ENCODE results near the gene SYCP3.

Gene SYCP3

DNA sequence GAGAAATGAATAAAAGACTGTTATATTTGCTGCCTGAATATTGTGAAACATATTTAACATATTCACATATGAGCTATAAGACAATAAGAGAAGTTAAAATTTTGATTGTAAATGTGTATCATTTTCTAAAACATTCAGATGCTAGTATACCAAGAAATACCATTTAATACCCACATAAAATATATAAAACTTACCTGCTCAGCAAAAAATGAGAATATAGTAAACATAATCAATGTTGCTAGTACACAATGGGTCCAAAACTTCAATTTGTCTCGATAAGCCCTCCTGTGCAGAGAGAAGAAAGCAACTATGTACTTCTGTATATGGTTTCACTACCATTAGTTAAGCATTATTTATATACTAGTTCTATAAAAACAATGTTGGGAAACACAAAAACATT is 9.6 kb upstream of the SYCP3 start:
- TF ChIP-seq, protein P1, sequence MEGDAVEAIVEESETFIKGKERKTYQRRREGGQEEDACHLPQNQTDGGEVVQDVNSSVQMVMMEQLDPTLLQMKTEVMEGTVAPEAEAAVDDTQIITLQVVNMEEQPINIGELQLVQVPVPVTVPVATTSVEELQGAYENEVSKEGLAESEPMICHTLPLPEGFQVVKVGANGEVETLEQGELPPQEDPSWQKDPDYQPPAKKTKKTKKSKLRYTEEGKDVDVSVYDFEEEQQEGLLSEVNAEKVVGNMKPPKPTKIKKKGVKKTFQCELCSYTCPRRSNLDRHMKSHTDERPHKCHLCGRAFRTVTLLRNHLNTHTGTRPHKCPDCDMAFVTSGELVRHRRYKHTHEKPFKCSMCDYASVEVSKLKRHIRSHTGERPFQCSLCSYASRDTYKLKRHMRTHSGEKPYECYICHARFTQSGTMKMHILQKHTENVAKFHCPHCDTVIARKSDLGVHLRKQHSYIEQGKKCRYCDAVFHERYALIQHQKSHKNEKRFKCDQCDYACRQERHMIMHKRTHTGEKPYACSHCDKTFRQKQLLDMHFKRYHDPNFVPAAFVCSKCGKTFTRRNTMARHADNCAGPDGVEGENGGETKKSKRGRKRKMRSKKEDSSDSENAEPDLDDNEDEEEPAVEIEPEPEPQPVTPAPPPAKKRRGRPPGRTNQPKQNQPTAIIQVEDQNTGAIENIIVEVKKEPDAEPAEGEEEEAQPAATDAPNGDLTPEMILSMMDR (conservative IDR thresholded peaks at IDR 0.05; ENCODE audit: control insufficient read depth, insufficient read depth, low read depth, low read length): no peak
- no peak overlapping the region for H3K4me3 ChIP-seq (ENCODE audit: control insufficient read depth, low read depth, low read length)

DNA sequence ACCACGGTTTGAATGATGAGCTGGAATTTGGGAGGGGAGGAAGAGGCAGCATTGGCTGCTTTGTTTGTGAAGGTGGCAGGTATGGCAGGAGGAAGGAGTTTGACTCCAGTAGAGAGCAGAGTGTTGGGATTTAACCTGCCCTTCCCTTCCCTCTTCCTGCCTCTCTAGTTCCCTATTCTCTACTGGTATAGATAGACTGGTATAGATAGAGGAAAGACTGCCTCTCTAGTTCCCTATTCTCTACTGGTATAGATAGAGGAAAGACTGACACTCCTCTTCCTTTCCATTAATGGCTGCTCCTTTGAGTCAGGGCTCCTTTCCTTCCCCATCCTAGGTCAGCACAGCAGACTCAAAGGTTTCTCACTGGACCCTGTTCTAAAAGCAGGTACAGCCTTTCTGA is 8.4 kb upstream of the SYCP3 start:
- DNase-seq (ENCODE audit: low read depth): no peak
- H3K4me3 ChIP-seq (ENCODE audit: control insufficient read depth, low read depth, low read length): no peak overlapping the region
- TF ChIP-seq, protein P1 (conservative IDR thresholded peaks at IDR 0.05; ENCODE audit: control insufficient read depth, insufficient read depth, low read depth, low read length): no peak

More for the DNA sequence above, 9.6 kb upstream of the SYCP3 start:
- DNase-seq (ENCODE audit: low read depth): no peak

DNA sequence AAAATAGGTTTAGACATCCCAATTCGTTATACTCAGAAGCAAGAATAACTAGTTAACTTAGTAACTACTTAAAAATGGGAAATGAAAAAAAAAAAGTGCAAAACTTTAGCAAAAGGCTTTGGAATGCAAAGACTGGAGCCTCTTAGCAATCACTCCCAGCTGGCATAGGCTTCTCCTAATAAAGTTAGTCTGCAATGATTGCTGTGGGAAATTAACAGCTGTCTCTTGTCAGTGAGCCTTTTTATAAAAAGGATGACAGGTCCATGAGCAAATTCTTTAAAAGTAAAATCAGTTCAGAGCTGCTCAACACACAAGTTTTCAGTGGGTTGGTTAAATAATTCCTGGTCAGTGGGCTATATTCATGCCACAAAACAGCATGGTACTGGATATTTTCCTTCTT is 7.4 kb upstream of the SYCP3 start:
- no peak for DNase-seq (ENCODE audit: low read depth)
- TF ChIP-seq, protein P1 (conservative IDR thresholded peaks at IDR 0.05; ENCODE audit: control insufficient read depth, insufficient read depth, low read depth, low read length): no peak

DNA sequence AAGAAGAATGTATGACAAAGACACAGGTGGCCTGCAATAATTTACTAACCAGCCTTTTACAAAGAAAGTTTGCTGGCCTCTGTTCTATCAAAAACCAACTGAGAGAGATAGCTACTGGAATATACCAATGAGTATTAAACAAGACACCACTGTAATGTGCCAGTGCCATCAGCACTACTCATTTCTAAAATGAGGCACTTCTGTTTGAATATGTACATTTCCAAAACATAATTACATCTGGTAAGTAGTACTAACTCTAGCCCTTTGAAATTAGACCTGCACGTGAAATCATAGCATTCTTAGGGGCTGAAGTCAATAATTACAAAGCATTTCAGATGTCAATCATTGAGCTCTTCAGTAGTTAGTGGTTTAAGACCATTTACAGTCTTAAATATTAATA is 6.9 kb upstream of the SYCP3 start:
- TF ChIP-seq, protein P1 (conservative IDR thresholded peaks at IDR 0.05; ENCODE audit: control insufficient read depth, insufficient read depth, low read depth, low read length): no peak

More for the DNA sequence above, 7.4 kb upstream of the SYCP3 start:
- H3K4me3 ChIP-seq (ENCODE audit: control insufficient read depth, low read depth, low read length): no peak overlapping the region

DNA sequence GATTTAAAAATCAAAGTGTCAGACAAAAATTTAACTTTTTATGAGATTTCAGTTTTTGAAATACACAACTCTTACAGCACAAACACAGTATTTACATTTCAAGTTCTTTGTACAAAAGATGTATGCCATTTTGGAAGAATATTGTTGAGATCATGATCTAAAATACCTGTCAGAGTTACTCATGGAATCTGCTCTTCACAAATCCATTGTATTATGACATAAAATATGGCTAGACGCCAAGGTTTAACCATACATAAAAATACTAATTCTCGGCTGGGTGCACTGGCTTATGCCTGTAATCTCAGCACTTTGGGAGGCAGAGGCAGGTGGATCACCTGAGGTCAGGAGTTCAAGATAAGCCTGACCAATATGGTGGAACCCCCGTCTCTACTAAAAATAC is 6.2 kb upstream of the SYCP3 start:
- no peak for DNase-seq (ENCODE audit: low read depth)
- TF ChIP-seq, protein P1 (conservative IDR thresholded peaks at IDR 0.05; ENCODE audit: control insufficient read depth, insufficient read depth, low read depth, low read length): no peak
- H3K4me3 ChIP-seq (ENCODE audit: control insufficient read depth, low read depth, low read length): no peak overlapping the region

More for the DNA sequence above, 6.9 kb upstream of the SYCP3 start:
- DNase-seq (ENCODE audit: low read depth): no peak
- H3K4me3 ChIP-seq (ENCODE audit: control insufficient read depth, low read depth, low read length): no peak overlapping the region

DNA sequence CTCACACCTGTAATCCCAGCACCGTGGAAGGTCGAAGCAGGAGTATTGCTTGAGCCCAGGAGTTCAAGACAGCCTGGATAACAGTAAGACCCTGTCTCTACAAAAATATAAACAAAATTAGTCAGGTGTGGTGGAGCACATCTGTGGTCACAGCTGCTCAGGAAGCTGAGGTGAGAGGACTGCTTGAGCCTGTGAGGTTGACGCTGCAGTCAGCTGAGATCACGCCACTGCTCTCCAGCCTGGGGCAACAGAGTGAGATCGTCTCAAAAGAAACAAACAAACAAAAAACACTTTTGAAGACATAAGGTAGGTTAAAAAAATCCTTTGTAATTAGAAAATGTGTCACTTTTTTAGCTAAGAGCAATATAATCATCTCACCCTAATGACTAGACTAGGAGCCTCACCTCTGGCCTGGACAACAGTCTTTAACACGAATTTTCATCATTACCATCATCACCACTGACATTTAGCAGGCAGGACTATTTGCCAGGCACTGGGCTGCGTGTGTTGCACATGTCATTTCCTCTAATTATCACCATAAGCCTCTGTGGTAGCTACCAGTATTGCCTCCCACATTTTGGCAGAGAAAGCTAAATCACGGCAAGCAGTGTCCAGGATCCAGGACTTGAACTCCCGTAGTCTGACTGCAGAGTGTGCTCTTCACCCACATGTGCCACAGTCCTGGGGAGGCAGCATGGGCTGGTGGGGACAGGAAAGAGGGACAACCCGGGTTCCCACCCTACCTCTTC is 4.6 kb upstream of the SYCP3 start:
- TF ChIP-seq, protein P1 (conservative IDR thresholded peaks at IDR 0.05; ENCODE audit: control insufficient read depth, insufficient read depth, low read depth, low read length): no peak
- no peak for DNase-seq (ENCODE audit: low read depth)
- H3K4me3 ChIP-seq (ENCODE audit: control insufficient read depth, low read depth, low read length): no peak overlapping the region

All from fibroblast of mammary gland (primary cell).